ENCODE data around the gene VPS35L. TPM values are rescaled to one million over a fixed set of nuclear protein-coding genes. Genes with fewer than 3 reads are reported as not detected.

VPS35L gene
- total RNA-seq, 1 donor from 2014 or later = 59.3 TPM

DNA sequence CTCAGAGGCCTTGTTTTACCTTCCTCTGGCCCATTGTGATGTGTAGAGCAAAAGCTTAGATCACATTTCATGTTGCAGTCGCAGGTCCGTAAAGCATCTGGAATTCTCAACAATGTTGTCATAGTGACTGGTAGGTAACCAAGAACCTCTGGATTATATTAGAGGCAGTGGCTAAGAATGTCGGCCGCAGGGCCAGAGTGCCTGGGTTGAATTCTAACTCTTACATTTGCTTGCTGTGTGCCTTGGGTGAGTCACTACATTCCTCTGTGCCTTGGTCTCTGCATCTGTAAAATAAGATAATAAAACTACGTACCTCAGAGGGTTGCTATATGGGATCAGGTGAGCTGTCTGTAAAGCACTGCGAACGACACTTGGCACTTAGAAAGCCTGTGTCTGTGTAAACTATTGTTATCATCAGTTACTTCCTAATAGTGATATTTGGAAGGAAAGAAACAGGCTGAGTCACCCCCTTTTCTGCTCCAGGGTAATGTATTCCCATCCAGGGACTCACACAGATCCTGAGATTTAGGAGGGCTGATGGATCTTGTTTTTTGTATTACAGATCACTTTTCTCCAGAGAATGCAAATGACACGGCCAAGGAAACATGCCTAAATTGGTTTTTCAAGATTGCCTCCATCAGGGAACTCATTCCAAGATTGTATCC, 52.2 kb downstream of the VPS35L start:
- no peak overlapping the region for H3K27ac Mint-ChIP-seq
- TF ChIP-seq, protein P1, sequence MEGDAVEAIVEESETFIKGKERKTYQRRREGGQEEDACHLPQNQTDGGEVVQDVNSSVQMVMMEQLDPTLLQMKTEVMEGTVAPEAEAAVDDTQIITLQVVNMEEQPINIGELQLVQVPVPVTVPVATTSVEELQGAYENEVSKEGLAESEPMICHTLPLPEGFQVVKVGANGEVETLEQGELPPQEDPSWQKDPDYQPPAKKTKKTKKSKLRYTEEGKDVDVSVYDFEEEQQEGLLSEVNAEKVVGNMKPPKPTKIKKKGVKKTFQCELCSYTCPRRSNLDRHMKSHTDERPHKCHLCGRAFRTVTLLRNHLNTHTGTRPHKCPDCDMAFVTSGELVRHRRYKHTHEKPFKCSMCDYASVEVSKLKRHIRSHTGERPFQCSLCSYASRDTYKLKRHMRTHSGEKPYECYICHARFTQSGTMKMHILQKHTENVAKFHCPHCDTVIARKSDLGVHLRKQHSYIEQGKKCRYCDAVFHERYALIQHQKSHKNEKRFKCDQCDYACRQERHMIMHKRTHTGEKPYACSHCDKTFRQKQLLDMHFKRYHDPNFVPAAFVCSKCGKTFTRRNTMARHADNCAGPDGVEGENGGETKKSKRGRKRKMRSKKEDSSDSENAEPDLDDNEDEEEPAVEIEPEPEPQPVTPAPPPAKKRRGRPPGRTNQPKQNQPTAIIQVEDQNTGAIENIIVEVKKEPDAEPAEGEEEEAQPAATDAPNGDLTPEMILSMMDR (IDR thresholded peaks at IDR 0.05; ENCODE audit: unreplicated experiment) = no peak
- H3K27me3 Mint-ChIP-seq (ENCODE audit: low read depth) = no peaks in the 10 kb centered on the region
- H3K9me3 Mint-ChIP-seq = peaks cover 10% of the 10 kb centered on the region
- H3K36me3 Mint-ChIP-seq = peaks cover 69% of the 10 kb centered on the region
- DNase-seq (ENCODE audit: low spot score in 2 of 2, unreplicated experiment in 2 of 2) = no peak
- no peaks in the 10 kb centered on the region for H3K4me1 Mint-ChIP-seq
- H3K4me3 Mint-ChIP-seq = no peak overlapping the region

GRCh38 chr16:19609359-19609758, 53.9 kb downstream of the VPS35L start:
- Mint-ChIP-seq H3K27me3 (ENCODE audit: low read depth) (no peaks in the 10 kb centered on the region), H3K27ac (no peak overlapping the region), H3K4me3 (no peak overlapping the region), H3K36me3 (peaks cover 69% of the 10 kb centered on the region), H3K4me1 (no peaks in the 10 kb centered on the region), H3K9me3 (peaks cover 10% of the 10 kb centered on the region)
- TF ChIP-seq, protein P1 (IDR thresholded peaks at IDR 0.05; ENCODE audit: unreplicated experiment) = no peak
- DNase-seq (ENCODE audit: low spot score in 2 of 2, unreplicated experiment in 2 of 2) = no peak

DNA sequence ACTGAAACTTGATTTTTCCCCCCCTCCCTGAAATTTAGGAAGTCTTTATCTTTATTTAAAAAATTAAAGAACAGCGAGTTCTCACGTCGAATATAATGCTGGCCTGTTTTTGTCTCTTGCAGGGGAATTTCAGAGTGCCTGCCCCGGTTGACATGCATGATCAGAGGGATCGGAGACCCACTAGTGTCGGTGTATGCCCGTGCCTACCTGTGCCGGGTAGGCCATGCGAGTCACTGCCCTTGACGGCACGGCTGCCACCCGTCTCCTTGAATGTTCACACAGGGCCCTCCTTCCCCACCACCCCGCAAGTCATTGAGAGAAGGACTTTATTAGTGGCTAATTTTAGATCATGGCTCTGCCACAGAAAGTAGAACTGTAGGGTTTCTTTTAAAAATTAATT, 54.7 kb downstream of the VPS35L start:
- Mint-ChIP-seq H3K36me3 (peaks cover 66% of the 10 kb centered on the region), H3K9me3 (peaks cover 10% of the 10 kb centered on the region), H3K4me1 (no peaks in the 10 kb centered on the region), H3K27ac (no peak overlapping the region), H3K27me3 (ENCODE audit: low read depth) (no peaks in the 10 kb centered on the region), H3K4me3 (no peak overlapping the region)
- TF ChIP-seq, protein P1 (IDR thresholded peaks at IDR 0.05; ENCODE audit: unreplicated experiment) = no peak
- no peak for DNase-seq (ENCODE audit: low spot score in 2 of 2, unreplicated experiment in 2 of 2)

DNA sequence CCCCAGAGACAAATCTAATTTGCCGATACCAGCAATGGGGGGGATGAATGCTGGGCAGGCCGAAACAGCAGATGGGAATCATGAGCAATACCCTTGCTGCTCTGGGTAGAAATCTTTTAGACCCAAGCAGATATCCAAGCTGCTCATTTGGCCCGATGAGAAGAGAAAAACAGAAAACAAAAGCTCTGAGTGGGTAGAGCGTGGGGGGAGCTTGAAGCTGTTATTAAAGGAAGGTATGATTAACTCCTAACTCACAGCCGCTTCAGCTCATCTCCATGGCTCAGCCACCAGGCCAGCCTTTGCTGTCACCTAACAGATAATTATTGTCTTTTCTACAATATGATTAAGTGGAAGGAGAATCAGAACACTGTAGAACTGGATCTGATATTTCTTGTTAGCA, 58.3 kb downstream of the VPS35L start:
- DNase-seq (ENCODE audit: low spot score in 2 of 2, unreplicated experiment in 2 of 2) = no peak
- H3K36me3 Mint-ChIP-seq = peaks cover 37% of the 10 kb centered on the region
- no peaks in the 10 kb centered on the region for H3K27me3 Mint-ChIP-seq (ENCODE audit: low read depth)
- H3K4me3 Mint-ChIP-seq = no peak overlapping the region
- TF ChIP-seq, protein P1 (IDR thresholded peaks at IDR 0.05; ENCODE audit: unreplicated experiment) = no peak
- no peaks in the 10 kb centered on the region for H3K4me1 Mint-ChIP-seq
- H3K27ac Mint-ChIP-seq = no peak overlapping the region
- H3K9me3 Mint-ChIP-seq = no peaks in the 10 kb centered on the region

- no peaks in the 10 kb centered on the region for H3K27me3 Mint-ChIP-seq (ENCODE audit: low read depth)
- no peaks in the 10 kb centered on the region for H3K9me3 Mint-ChIP-seq
- peaks cover 28% of the 10 kb centered on the region for H3K36me3 Mint-ChIP-seq
- no peak overlapping the region for H3K4me3 Mint-ChIP-seq
- TF ChIP-seq, protein P1 (IDR thresholded peaks at IDR 0.05; ENCODE audit: unreplicated experiment) = no peak
- no peak overlapping the region for H3K27ac Mint-ChIP-seq
- no peaks in the 10 kb centered on the region for H3K4me1 Mint-ChIP-seq
- DNase-seq (ENCODE audit: low spot score in 2 of 2, unreplicated experiment in 2 of 2) = no peak
Measured at GRCh38 chr16:19616241-19616640, 60.7 kb downstream of the VPS35L start.

All from mesothelial cell of epicardium (in vitro differentiated cells).